ENCODE results near the gene GSPT1. TPM values are rescaled to one million over a fixed set of nuclear protein-coding genes. Genes with fewer than 3 reads are reported as not detected.
A peak's percentile ranks its signal among the peaks of the same experiment; 100 is the strongest.

The GSPT1 gene
- total RNA-seq, 1 experiment from 2014 or later: 173 TPM

GRCh38 chr16:11916524-11917285 lies 949 bp upstream of the GSPT1 start:
- Histone ChIP-seq H2BK12ac (ENCODE audit: insufficient read length, low read depth, low read length) (no peak overlapping the region), H4K5ac (ENCODE audit: insufficient read length, low read depth, low read length) (no peak overlapping the region), H3K27me3 (ENCODE audit: insufficient read depth, low read length) (no peaks in the 10 kb centered on the region), H4K20me1 (ENCODE audit: control insufficient read depth, insufficient read depth, insufficient read length) (no peaks in the 10 kb centered on the region), H4K8ac (replicated peaks; ENCODE audit: insufficient read length, low read depth, low read length) (no peak overlapping the region), H2BK120ac (ENCODE audit: low read depth, low read length, poor library complexity, severe bottlenecking) (no peak overlapping the region), H3K9me3 (ENCODE audit: control insufficient read depth, low read depth, low read length) (no peaks in the 10 kb centered on the region), H3K9ac (ENCODE audit: extremely low read depth, insufficient read length, low read length) (no peak overlapping the region), H3K79me1 (ENCODE audit: insufficient read depth, low read depth, low read length, poor library complexity, severe bottlenecking) (no peaks in the 10 kb centered on the region), H3K56ac (ENCODE audit: insufficient read length, low read depth, low read length) (no peak overlapping the region), H2BK15ac (ENCODE audit: low read depth, low read length) (no peak overlapping the region), H3K14ac (ENCODE audit: insufficient read depth, low read length) (no peak overlapping the region), H2BK5ac (ENCODE audit: insufficient read length, low read length) (no peak overlapping the region), H4K91ac (ENCODE audit: insufficient read length, low read depth, low read length) (no peak overlapping the region), H3K23ac (ENCODE audit: insufficient read length, low read depth, low read length) (no peak overlapping the region), H3K4me2 (ENCODE audit: insufficient read depth, insufficient read length, low read length) (peak overlapping the region; percentile 61), H3T11ph (ENCODE audit: low read length) (no peak overlapping the region), H3K4ac (ENCODE audit: low read depth, low read length) (no peak overlapping the region), H3K4me1 (ENCODE audit: insufficient read depth, low read length) (peaks cover 3% of the 10 kb centered on the region; the same call in 1 of the 2 replicates), H3K27ac (ENCODE audit: insufficient read length, low read depth, low read length) (no peak overlapping the region), H2AK5ac (ENCODE audit: insufficient read length, low read length) (no peak overlapping the region), H2AFZ (ENCODE audit: low read length) (no peak overlapping the region), H2BK20ac (ENCODE audit: low read depth, low read length, poor library complexity, severe bottlenecking) (no peak overlapping the region), H3K18ac (ENCODE audit: insufficient read length, low read depth, low read length) (no peak overlapping the region), H3K23me2 (ENCODE audit: insufficient read length, low read depth, low read length, poor library complexity, severe bottlenecking) (no peaks in the 10 kb centered on the region), H3K79me2 (ENCODE audit: insufficient read depth, low read length) (peaks cover 29% of the 10 kb centered on the region)
- peaks cover 5% of the 10 kb centered on the region; the same call in 1 of the 2 replicates for H3K27me3 Mint-ChIP-seq (ENCODE audit: low read depth)
- H3K27ac Mint-ChIP-seq: peak overlapping the region in 2 of 3 experiments; percentile 11 to 26; a peak in 2 of 7 replicates
- no CpG with 5 or more reads among the region's 13 CpGs for WGBS (ENCODE audit: extremely low coverage, insufficient read length, low lambda C conversion rate)
- TF ChIP-seq, protein P1, sequence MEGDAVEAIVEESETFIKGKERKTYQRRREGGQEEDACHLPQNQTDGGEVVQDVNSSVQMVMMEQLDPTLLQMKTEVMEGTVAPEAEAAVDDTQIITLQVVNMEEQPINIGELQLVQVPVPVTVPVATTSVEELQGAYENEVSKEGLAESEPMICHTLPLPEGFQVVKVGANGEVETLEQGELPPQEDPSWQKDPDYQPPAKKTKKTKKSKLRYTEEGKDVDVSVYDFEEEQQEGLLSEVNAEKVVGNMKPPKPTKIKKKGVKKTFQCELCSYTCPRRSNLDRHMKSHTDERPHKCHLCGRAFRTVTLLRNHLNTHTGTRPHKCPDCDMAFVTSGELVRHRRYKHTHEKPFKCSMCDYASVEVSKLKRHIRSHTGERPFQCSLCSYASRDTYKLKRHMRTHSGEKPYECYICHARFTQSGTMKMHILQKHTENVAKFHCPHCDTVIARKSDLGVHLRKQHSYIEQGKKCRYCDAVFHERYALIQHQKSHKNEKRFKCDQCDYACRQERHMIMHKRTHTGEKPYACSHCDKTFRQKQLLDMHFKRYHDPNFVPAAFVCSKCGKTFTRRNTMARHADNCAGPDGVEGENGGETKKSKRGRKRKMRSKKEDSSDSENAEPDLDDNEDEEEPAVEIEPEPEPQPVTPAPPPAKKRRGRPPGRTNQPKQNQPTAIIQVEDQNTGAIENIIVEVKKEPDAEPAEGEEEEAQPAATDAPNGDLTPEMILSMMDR (conservative IDR thresholded peaks at IDR 0.05): no peak
- H3K9me3 Mint-ChIP-seq: peaks cover 0 to 3% of the 10 kb centered on the region in 2 experiments; a peak in 1 of 5 replicates
- DNase-seq: no peak
- H3K4me3 Mint-ChIP-seq: peak overlapping the region; percentile 86 to 88
- peaks cover 24 to 25% of the 10 kb centered on the region in 2 experiments for H3K4me1 Mint-ChIP-seq
- H3K36me3 Mint-ChIP-seq (ENCODE audit: insufficient read depth in 1 of 3, low read depth in 3 of 3): peaks cover 4 to 10% (median 10%) of the 10 kb centered on the region in 3 experiments; a peak in 4 of 7 replicates
